Vagina (tissue), 2 donors: ENCODE data around the gene CA4. TPM values are rescaled to one million over a fixed set of nuclear protein-coding genes. Genes with fewer than 3 reads are reported as not detected.

ENCODE experiments used
- DNase-seq, 2 donors: peaks; one replicate each; pipeline ENCODE4 v3.0.0-alpha.2; 2017; ENCODE audit errors: extremely low spot score in 2 of 2
- H3K27ac ChIP-seq: fragments of 200-600 bp; sonication (generic); one replicate; pipeline ENCODE4 v1.5.1; 2019
- H3K27me3 ChIP-seq: fragments of 200-600 bp; sonication (generic); one replicate; pipeline ENCODE4 v1.5.1; 2019
- H3K36me3 ChIP-seq, 2 donors: fragments of 200-600 bp; sonication (generic); one replicate each; pipeline ENCODE4 v1.5.1; 2017 to 2019
- H3K4me1 ChIP-seq: fragments of 200-600 bp; sonication (generic); one replicate; pipeline ENCODE4 v1.5.1; 2019
- H3K4me3 ChIP-seq, 2 donors: fragments of 200-600 bp; sonication (generic); 1 replicate in 1 of 2; 2 replicates in 1 of 2; pipeline ENCODE4 v1.5.1; 2016 to 2019
- H3K9me3 ChIP-seq: fragments of 200-600 bp; sonication (generic); one replicate; pipeline ENCODE4 v1.5.1; 2019
- CTCF ChIP-seq, 3 experiments: fragments of 450-650 bp in 2 of 3; fragments of 200-600 bp in 1 of 3; sonication (generic) in 1 of 3; IDR thresholded peaks; one replicate each; pipeline ENCODE4 v1.5.1; 2017 to 2019; ENCODE audit warnings: antibody characterized with exemption in 3 of 3, mild to moderate bottlenecking in 2 of 3, moderate library complexity in 2 of 3
- POLR2A ChIP-seq, 2 donors: fragments of 450-650 bp; IDR thresholded peaks; one replicate each; pipeline ENCODE4 v1.6.1; 2017; ENCODE audit warnings: antibody characterized with exemption in 2 of 2, mild to moderate bottlenecking in 2 of 2, moderate library complexity in 2 of 2
- POLR2AphosphoS5 ChIP-seq, 2 donors: sonication (generic); formaldehyde crosslinking; IDR thresholded peaks; one replicate each; pipeline ENCODE4 v1.9.0; 2017; ENCODE audit warnings: antibody characterized with exemption in 2 of 2, mild to moderate bottlenecking in 2 of 2, low read depth in 1 of 2; ENCODE audit not compliant: insufficient read depth in 1 of 2
- intact Hi-C: fragments of 100-400 bp; cut with DNase I; formaldehyde crosslinking; loops from one replicate; pipeline ENCODE4 v1.15.1; 2023
- total RNA-seq: library from RNA; depleted of rRNA; stranded (reverse); fragments of >200 nt; gene quantifications from one replicate; pipeline ENCODE4 v1.2.3, GENCODE V29; 2016

The CA4 gene
- total RNA-seq, 1 donor from 2014 or later: not detected

- Histone ChIP-seq H3K4me1 (peaks cover 27% of the 10 kb centered on the region), H3K27ac (no peak overlapping the region), H3K4me3 (no peak overlapping the region), H3K9me3 (no peaks in the 10 kb centered on the region), H3K27me3 (no peaks in the 10 kb centered on the region), H3K36me3 (no peaks in the 10 kb centered on the region)
- DNase-seq: no peak
- no peak for TF ChIP-seq POLR2AphosphoS5 (IDR thresholded peaks at IDR 0.05; ENCODE audit: insufficient read depth in 1 of 2, low read depth in 1 of 2)
- TF ChIP-seq POLR2A (IDR thresholded peaks at IDR 0.05): no peak
- TF ChIP-seq CTCF (IDR thresholded peaks at IDR 0.05): no peak
- intact Hi-C loops: no loop called here
Observed at GRCh38 chr17:60141111-60142018, 8.4 kb upstream of the CA4 start.

- no peaks in the 10 kb centered on the region for H3K36me3 ChIP-seq
- intact Hi-C loops: no loop called here
- H3K4me3 ChIP-seq: no peak overlapping the region
- peaks cover 27% of the 10 kb centered on the region for H3K4me1 ChIP-seq
- H3K27me3 ChIP-seq: no peaks in the 10 kb centered on the region
- H3K9me3 ChIP-seq: no peaks in the 10 kb centered on the region
- TF ChIP-seq CTCF (IDR thresholded peaks at IDR 0.05) (peak; percentile 3 to 62 (median 36)), POLR2A (IDR thresholded peaks at IDR 0.05) (no peak)
- DNase-seq: no peak
- H3K27ac ChIP-seq: no peak overlapping the region
Observed at GRCh38 chr17:60142872-60143499, 6.8 kb upstream of the CA4 start.

GRCh38 chr17:60145006-60145935 is 4.5 kb upstream of the CA4 start:
- TF ChIP-seq POLR2A (IDR thresholded peaks at IDR 0.05) (no peak), CTCF (IDR thresholded peaks at IDR 0.05) (no peak), POLR2AphosphoS5 (IDR thresholded peaks at IDR 0.05; ENCODE audit: insufficient read depth in 1 of 2, low read depth in 1 of 2) (no peak)
- intact Hi-C loops: no loop called here
- Histone ChIP-seq H3K4me3 (no peak overlapping the region), H3K36me3 (no peaks in the 10 kb centered on the region), H3K27ac (no peak overlapping the region), H3K4me1 (peaks cover 26% of the 10 kb centered on the region), H3K27me3 (peaks cover 7% of the 10 kb centered on the region), H3K9me3 (no peaks in the 10 kb centered on the region)
- no peak for DNase-seq

- Histone ChIP-seq H3K27me3 (peaks cover 7% of the 10 kb centered on the region), H3K9me3 (no peaks in the 10 kb centered on the region), H3K27ac (no peak overlapping the region), H3K4me1 (peaks cover 32% of the 10 kb centered on the region), H3K4me3 (no peak overlapping the region), H3K36me3 (no peaks in the 10 kb centered on the region)
- TF ChIP-seq CTCF (IDR thresholded peaks at IDR 0.05) (no peak), POLR2AphosphoS5 (IDR thresholded peaks at IDR 0.05; ENCODE audit: insufficient read depth in 1 of 2, low read depth in 1 of 2) (no peak), POLR2A (IDR thresholded peaks at IDR 0.05) (no peak)
- DNase-seq: no peak
- intact Hi-C loops: no loop called here
Observed at GRCh38 chr17:60146206-60146605, 3.6 kb upstream of the CA4 start.
